Vagina (tissue), 2 donors: ENCODE measurements around the gene STPG2. TPM values are rescaled to one million over a fixed set of nuclear protein-coding genes. Genes with fewer than 3 reads are reported as not detected.

Source experiments
- DNase-seq, 2 donors: peaks; one replicate each; pipeline ENCODE4 v3.0.0-alpha.2; 2017; ENCODE audit errors: extremely low spot score in 2 of 2
- H3K27ac ChIP-seq: fragments of 200-600 bp; sonication (generic); one replicate; pipeline ENCODE4 v1.5.1; 2019
- H3K27me3 ChIP-seq: fragments of 200-600 bp; sonication (generic); one replicate; pipeline ENCODE4 v1.5.1; 2019
- H3K36me3 ChIP-seq, 2 donors: fragments of 200-600 bp; sonication (generic); one replicate each; pipeline ENCODE4 v1.5.1; 2017 to 2019
- H3K4me1 ChIP-seq: fragments of 200-600 bp; sonication (generic); one replicate; pipeline ENCODE4 v1.5.1; 2019
- H3K4me3 ChIP-seq, 2 donors: fragments of 200-600 bp; sonication (generic); 1 replicate in 1 of 2; 2 replicates in 1 of 2; pipeline ENCODE4 v1.5.1; 2016 to 2019
- H3K9me3 ChIP-seq: fragments of 200-600 bp; sonication (generic); one replicate; pipeline ENCODE4 v1.5.1; 2019
- POLR2A ChIP-seq, 2 donors: fragments of 450-650 bp; IDR thresholded peaks; one replicate each; pipeline ENCODE4 v1.6.1; 2017; ENCODE audit warnings: antibody characterized with exemption in 2 of 2, mild to moderate bottlenecking in 2 of 2, moderate library complexity in 2 of 2
- POLR2AphosphoS5 ChIP-seq, 2 donors: sonication (generic); formaldehyde crosslinking; IDR thresholded peaks; one replicate each; pipeline ENCODE4 v1.9.0; 2017; ENCODE audit warnings: antibody characterized with exemption in 2 of 2, mild to moderate bottlenecking in 2 of 2, low read depth in 1 of 2; ENCODE audit not compliant: insufficient read depth in 1 of 2
- intact Hi-C: fragments of 100-400 bp; cut with DNase I; formaldehyde crosslinking; loops from one replicate; pipeline ENCODE4 v1.15.1; 2023
- total RNA-seq: library from RNA; depleted of rRNA; stranded (reverse); fragments of >200 nt; gene quantifications from one replicate; pipeline ENCODE4 v1.2.3, GENCODE V29; 2016
- TF ChIP-seq, protein P1 (sequence below), 3 experiments: fragments of 450-650 bp in 2 of 3; fragments of 200-600 bp in 1 of 3; sonication (generic) in 1 of 3; IDR thresholded peaks; one replicate each; pipeline ENCODE4 v1.5.1; 2017 to 2019; ENCODE audit warnings: antibody characterized with exemption in 3 of 3, mild to moderate bottlenecking in 2 of 3, moderate library complexity in 2 of 3

STPG2 gene
- total RNA-seq, 1 donor from 2014 or later: not detected

DNA sequence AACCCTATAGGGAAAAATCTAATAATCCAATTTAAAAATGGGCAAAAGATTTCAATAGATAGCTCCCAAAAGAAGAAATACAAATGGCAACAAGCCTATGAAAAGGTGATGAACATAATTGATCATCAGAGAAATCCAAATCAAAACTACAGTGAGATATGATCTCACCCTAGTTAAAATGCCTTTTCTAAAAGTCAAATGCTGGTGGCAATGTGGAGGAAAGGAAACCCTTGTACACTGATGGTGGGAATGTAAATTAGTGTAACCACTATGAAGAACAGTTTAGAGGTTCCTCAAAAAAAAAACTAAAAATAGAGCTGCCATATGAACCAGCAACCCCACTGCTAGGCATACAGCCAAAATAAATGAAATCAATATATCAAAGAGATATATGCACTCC, 44.5 kb downstream of the STPG2 start:
- no peaks in the 10 kb centered on the region for H3K4me1 ChIP-seq
- intact Hi-C loops: no loop called here

DNA sequence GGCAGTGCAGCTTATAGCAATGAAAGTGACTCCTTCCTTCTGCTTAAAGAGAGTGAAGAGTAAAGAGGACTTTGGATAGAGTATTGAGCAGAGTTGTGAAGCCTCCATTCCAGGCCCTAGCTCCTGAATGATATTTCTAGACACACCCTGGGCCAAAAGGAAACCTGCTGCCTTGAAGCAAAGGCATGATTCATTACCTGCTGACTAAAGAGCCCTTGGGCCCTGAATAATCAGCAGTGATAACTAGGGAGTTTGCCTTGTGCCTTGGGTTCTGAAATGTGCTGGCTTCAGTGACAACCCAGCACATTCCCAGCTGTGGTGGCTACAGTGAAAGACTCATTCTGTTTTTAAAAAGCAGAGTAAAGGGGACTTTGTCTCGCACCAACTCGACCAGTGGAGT, 49.2 kb downstream of the STPG2 start:
- no peaks in the 10 kb centered on the region for H3K4me1 ChIP-seq
- no peaks in the 10 kb centered on the region for H3K36me3 ChIP-seq
- no peak for DNase-seq
- H3K4me3 ChIP-seq: no peak overlapping the region
- H3K9me3 ChIP-seq: no peaks in the 10 kb centered on the region
- TF ChIP-seq, protein P1, sequence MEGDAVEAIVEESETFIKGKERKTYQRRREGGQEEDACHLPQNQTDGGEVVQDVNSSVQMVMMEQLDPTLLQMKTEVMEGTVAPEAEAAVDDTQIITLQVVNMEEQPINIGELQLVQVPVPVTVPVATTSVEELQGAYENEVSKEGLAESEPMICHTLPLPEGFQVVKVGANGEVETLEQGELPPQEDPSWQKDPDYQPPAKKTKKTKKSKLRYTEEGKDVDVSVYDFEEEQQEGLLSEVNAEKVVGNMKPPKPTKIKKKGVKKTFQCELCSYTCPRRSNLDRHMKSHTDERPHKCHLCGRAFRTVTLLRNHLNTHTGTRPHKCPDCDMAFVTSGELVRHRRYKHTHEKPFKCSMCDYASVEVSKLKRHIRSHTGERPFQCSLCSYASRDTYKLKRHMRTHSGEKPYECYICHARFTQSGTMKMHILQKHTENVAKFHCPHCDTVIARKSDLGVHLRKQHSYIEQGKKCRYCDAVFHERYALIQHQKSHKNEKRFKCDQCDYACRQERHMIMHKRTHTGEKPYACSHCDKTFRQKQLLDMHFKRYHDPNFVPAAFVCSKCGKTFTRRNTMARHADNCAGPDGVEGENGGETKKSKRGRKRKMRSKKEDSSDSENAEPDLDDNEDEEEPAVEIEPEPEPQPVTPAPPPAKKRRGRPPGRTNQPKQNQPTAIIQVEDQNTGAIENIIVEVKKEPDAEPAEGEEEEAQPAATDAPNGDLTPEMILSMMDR (IDR thresholded peaks at IDR 0.05): no peak
- no peak for TF ChIP-seq POLR2A (IDR thresholded peaks at IDR 0.05)
- no peak for TF ChIP-seq POLR2AphosphoS5 (IDR thresholded peaks at IDR 0.05; ENCODE audit: insufficient read depth in 1 of 2, low read depth in 1 of 2)
- no peaks in the 10 kb centered on the region for H3K27me3 ChIP-seq
- intact Hi-C loops: no loop called here
- no peak overlapping the region for H3K27ac ChIP-seq

More for the DNA sequence above, 44.5 kb downstream of the STPG2 start:
- DNase-seq: no peak
- Histone ChIP-seq H3K27ac (no peak overlapping the region), H3K9me3 (no peaks in the 10 kb centered on the region), H3K36me3 (no peaks in the 10 kb centered on the region), H3K27me3 (no peaks in the 10 kb centered on the region), H3K4me3 (no peak overlapping the region)
- TF ChIP-seq, protein P1 (IDR thresholded peaks at IDR 0.05): no peak
- TF ChIP-seq POLR2AphosphoS5 (IDR thresholded peaks at IDR 0.05; ENCODE audit: insufficient read depth in 1 of 2, low read depth in 1 of 2) (no peak), POLR2A (IDR thresholded peaks at IDR 0.05) (no peak)

DNA sequence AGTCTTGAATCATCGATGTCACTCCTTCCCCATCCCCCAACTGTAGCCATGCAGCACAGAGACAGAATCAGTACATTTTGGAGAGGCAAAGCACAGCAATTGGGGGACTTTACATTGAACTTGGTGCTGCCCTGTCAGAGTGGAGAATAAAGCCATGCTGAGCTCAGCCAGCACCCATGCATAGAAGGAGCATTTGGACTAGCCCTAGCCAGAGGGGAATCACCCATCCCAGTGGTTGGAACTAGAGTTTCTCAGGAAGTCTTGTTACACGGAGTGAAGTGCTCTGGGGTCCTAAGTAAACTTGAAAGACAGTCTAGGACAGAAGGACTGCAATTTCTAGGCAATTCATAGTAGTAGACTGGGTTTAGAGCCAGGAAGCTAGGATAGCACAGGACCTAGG, 49.6 kb downstream of the STPG2 start:
- no peak for DNase-seq
- Histone ChIP-seq H3K36me3 (no peaks in the 10 kb centered on the region), H3K9me3 (no peaks in the 10 kb centered on the region), H3K27ac (no peak overlapping the region), H3K4me3 (no peak overlapping the region), H3K4me1 (no peaks in the 10 kb centered on the region), H3K27me3 (no peaks in the 10 kb centered on the region)
- intact Hi-C loops: no loop called here
- no peak for TF ChIP-seq POLR2A (IDR thresholded peaks at IDR 0.05)
- TF ChIP-seq POLR2AphosphoS5 (IDR thresholded peaks at IDR 0.05; ENCODE audit: insufficient read depth in 1 of 2, low read depth in 1 of 2): no peak
- TF ChIP-seq, protein P1 (IDR thresholded peaks at IDR 0.05): no peak

DNA sequence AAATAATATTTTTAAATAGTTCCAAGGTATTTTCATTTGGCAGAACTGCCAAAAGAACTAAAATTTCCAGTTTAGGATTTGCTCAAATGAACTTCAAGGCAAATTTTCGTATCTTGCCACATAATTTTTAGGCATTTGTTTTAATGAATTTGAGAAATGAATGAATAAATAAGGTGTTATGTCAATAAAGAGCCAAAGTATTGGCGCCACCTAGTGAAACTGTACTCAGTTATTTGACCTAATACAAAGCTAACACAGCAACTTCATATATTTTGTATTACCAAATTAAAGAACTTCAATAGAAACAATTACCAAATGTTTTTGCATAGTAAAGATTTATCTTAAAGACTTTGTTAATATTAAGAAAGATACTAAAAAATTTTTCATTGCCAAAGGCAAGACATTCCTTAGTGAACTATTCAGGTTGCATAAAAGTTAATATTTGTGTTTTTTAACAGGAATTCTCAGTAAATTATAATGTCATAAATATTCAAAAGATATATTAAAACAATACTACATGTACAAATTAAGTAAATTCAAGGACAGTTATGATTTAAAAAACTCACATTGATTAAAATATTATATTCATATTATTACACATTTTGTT, 50.3 kb downstream of the STPG2 start:
- Histone ChIP-seq H3K27me3 (no peaks in the 10 kb centered on the region), H3K27ac (no peak overlapping the region), H3K9me3 (no peaks in the 10 kb centered on the region), H3K4me1 (no peaks in the 10 kb centered on the region), H3K4me3 (no peak overlapping the region), H3K36me3 (no peaks in the 10 kb centered on the region)
- intact Hi-C loops: no loop called here
- DNase-seq: no peak
- no peak for TF ChIP-seq POLR2A (IDR thresholded peaks at IDR 0.05)
- TF ChIP-seq, protein P1 (IDR thresholded peaks at IDR 0.05): no peak
- no peak for TF ChIP-seq POLR2AphosphoS5 (IDR thresholded peaks at IDR 0.05; ENCODE audit: insufficient read depth in 1 of 2, low read depth in 1 of 2)

DNA sequence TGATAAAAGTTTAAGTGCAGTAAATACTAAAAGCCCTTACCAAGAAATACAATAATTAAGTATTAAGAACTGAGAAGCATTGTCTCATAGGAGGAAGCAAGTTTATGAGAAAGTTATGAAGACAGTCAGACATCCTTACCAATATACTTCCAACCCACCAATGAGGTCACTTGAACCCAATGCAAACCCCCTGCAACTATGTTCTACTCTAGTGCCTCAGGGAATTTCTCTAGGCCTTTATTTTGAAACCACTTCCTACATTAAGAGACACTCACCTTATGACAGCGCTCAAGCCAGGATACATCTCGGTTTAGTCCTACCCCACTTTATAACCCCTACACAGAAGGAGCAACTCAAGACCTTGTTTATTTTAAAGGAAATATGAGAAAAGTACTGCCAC, 61.3 kb downstream of the STPG2 start:
- Histone ChIP-seq H3K9me3 (no peaks in the 10 kb centered on the region), H3K4me3 (no peak overlapping the region), H3K4me1 (no peaks in the 10 kb centered on the region), H3K36me3 (no peaks in the 10 kb centered on the region), H3K27me3 (no peaks in the 10 kb centered on the region), H3K27ac (no peak overlapping the region)
- DNase-seq: no peak
- intact Hi-C loops: no loop called here
- TF ChIP-seq POLR2AphosphoS5 (IDR thresholded peaks at IDR 0.05; ENCODE audit: insufficient read depth in 1 of 2, low read depth in 1 of 2) (no peak), POLR2A (IDR thresholded peaks at IDR 0.05) (no peak)
- TF ChIP-seq, protein P1 (IDR thresholded peaks at IDR 0.05): no peak
